ENCODE results near the gene CRMP1.

The CRMP1 gene

GRCh38 chr4:5810151-5810550 is 82.7 kb downstream of the CRMP1 start:
- TF ChIP-seq EZH2phosphoT487 (IDR thresholded peaks at IDR 0.05; ENCODE audit: borderline replicate concordance), result no peak
- TF ChIP-seq CTCF (conservative IDR thresholded peaks at IDR 0.05; ENCODE audit: low read length), result no peak
- no peaks in the 10 kb centered on the region for H3K36me3 ChIP-seq (ENCODE audit: insufficient read depth, low read length)
- H2AFZ ChIP-seq (ENCODE audit: low read length), result no peak overlapping the region
- no peak overlapping the region for H3K4me3 ChIP-seq (ENCODE audit: low read length, poor library complexity, severe bottlenecking)
- no peaks in the 10 kb centered on the region for H4K20me1 ChIP-seq (ENCODE audit: insufficient read depth, low read length, poor library complexity, severe bottlenecking)
- no peaks in the 10 kb centered on the region for H3K79me2 ChIP-seq (ENCODE audit: insufficient read depth, low read length)
- H3K9ac ChIP-seq (ENCODE audit: low read depth, low read length, poor library complexity, severe bottlenecking), result no peak overlapping the region
- H3K4me1 ChIP-seq (ENCODE audit: insufficient read depth, low read length, poor library complexity, severe bottlenecking), result no peaks in the 10 kb centered on the region
- H3K9me2 ChIP-seq (replicated peaks; ENCODE audit: low read depth, low read length), result no peaks in the 10 kb centered on the region
- H3K4me2 ChIP-seq (ENCODE audit: low read depth, low read length, poor library complexity, severe bottlenecking), result no peak overlapping the region
- H3K9me3 ChIP-seq (ENCODE audit: insufficient read depth, low read depth, low read length), result no peaks in the 10 kb centered on the region
- no peaks in the 10 kb centered on the region for H3F3A ChIP-seq (ENCODE audit: low read depth)
- H3K27me3 ChIP-seq (ENCODE audit: insufficient read depth, low read length, poor library complexity, severe bottlenecking), result no peaks in the 10 kb centered on the region

DNA sequence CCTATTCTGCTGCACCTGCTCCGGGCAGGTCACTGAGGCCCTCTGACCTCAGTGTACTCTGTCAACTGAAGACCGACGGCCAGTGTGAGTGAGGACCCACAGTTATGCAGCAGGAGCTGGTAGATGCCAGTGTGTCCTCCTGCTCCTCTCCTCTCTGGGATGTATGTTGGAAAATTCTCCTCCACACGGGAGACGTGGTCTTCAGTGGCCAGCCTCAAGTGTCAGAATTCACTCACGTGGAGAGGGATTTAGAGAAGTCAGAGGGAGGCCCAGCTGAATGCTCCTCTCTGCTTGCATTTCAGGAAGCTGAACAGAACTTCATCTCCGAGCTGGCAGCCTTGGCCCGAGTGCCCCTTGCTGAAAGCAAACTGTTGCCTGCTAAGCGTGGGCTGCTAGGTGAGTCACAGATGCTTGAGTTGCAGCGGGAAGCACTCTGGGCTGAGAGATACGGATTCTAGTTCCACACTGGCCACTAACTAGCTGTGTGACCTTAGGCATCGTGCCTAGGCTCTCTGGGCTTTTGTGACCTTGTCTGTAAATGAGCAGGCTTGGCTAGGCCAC is 83.6 kb downstream of the CRMP1 start:
- no peaks in the 10 kb centered on the region for H4K20me1 ChIP-seq (ENCODE audit: insufficient read depth, low read length, poor library complexity, severe bottlenecking)
- no peaks in the 10 kb centered on the region for H3F3A ChIP-seq (ENCODE audit: low read depth)
- H3K9me3 ChIP-seq (ENCODE audit: insufficient read depth, low read depth, low read length), result no peaks in the 10 kb centered on the region
- no peaks in the 10 kb centered on the region for H3K9me2 ChIP-seq (replicated peaks; ENCODE audit: low read depth, low read length)
- H3K27me3 ChIP-seq (ENCODE audit: insufficient read depth, low read length, poor library complexity, severe bottlenecking), result no peaks in the 10 kb centered on the region
- H3K4me2 ChIP-seq (ENCODE audit: low read depth, low read length, poor library complexity, severe bottlenecking), result no peak overlapping the region
- no peaks in the 10 kb centered on the region for H3K36me3 ChIP-seq (ENCODE audit: insufficient read depth, low read length)
- TF ChIP-seq EZH2phosphoT487 (IDR thresholded peaks at IDR 0.05; ENCODE audit: borderline replicate concordance), result no peak
- TF ChIP-seq CTCF (conservative IDR thresholded peaks at IDR 0.05; ENCODE audit: low read length), result no peak
- H2AFZ ChIP-seq (ENCODE audit: low read length), result no peak overlapping the region
- H3K79me2 ChIP-seq (ENCODE audit: insufficient read depth, low read length), result no peaks in the 10 kb centered on the region
- H3K4me1 ChIP-seq (ENCODE audit: insufficient read depth, low read length, poor library complexity, severe bottlenecking), result no peaks in the 10 kb centered on the region
- H3K9ac ChIP-seq (ENCODE audit: low read depth, low read length, poor library complexity, severe bottlenecking), result no peak overlapping the region
- H3K4me3 ChIP-seq (ENCODE audit: low read length, poor library complexity, severe bottlenecking), result no peak overlapping the region

DNA sequence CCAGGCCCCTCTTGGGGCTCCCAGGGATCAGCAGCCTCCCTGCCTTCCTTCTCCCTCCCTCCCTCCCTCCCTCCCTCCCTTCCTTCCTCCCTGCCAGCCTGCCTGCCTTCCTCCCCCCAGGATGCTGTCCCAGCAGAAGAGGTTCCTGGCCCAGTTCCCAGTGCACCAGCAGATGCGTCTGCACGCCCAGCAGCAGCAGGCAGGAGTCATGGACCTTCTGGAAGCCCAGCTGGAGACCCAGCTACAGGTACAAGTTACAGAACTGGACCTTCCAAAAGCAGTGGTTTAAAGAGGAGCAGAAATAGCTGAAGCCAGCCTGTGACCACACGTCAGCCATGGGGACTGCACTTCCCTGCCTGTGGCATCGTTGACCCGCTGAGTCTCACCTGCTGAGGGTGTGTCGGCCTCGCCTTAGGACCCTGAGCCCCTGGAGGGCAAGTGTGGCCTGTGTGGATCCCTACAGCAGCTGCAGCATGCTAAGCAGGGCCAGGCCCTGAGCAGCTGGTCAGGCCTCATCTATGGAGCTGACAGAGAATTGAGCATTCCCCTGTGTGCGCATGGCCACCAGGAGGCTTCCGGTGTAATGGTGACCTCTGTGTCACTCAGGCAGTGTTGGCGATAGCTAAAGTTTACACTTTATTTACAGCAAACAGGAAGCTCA is 84.7 kb downstream of the CRMP1 start:
- no peaks in the 10 kb centered on the region for H3K4me1 ChIP-seq (ENCODE audit: insufficient read depth, low read length, poor library complexity, severe bottlenecking)
- no peak for TF ChIP-seq CTCF (conservative IDR thresholded peaks at IDR 0.05; ENCODE audit: low read length)
- TF ChIP-seq EZH2phosphoT487 (IDR thresholded peaks at IDR 0.05; ENCODE audit: borderline replicate concordance), result no peak
- no peak overlapping the region for H3K4me2 ChIP-seq (ENCODE audit: low read depth, low read length, poor library complexity, severe bottlenecking)
- no peak overlapping the region for H3K4me3 ChIP-seq (ENCODE audit: low read length, poor library complexity, severe bottlenecking)
- no peaks in the 10 kb centered on the region for H3K27me3 ChIP-seq (ENCODE audit: insufficient read depth, low read length, poor library complexity, severe bottlenecking)
- no peaks in the 10 kb centered on the region for H3K79me2 ChIP-seq (ENCODE audit: insufficient read depth, low read length)
- H3K9me3 ChIP-seq (ENCODE audit: insufficient read depth, low read depth, low read length), result no peaks in the 10 kb centered on the region
- no peaks in the 10 kb centered on the region for H3K36me3 ChIP-seq (ENCODE audit: insufficient read depth, low read length)
- no peak overlapping the region for H2AFZ ChIP-seq (ENCODE audit: low read length)
- H4K20me1 ChIP-seq (ENCODE audit: insufficient read depth, low read length, poor library complexity, severe bottlenecking), result no peaks in the 10 kb centered on the region
- H3F3A ChIP-seq (ENCODE audit: low read depth), result no peaks in the 10 kb centered on the region
- H3K9ac ChIP-seq (ENCODE audit: low read depth, low read length, poor library complexity, severe bottlenecking), result no peak overlapping the region
- H3K9me2 ChIP-seq (replicated peaks; ENCODE audit: low read depth, low read length), result no peaks in the 10 kb centered on the region

All from Loucy (cell line).